Body of pancreas (tissue), 4 donors: Measurements from ENCODE around the gene OR5A2. TPM values are rescaled to one million over a fixed set of nuclear protein-coding genes. Genes with fewer than 3 reads are reported as not detected.

Source experiments
- ATAC-seq: fragments of 150-250 bp; one replicate; pipeline ENCODE4 v1.9.1; 2016
- DNase-seq, 4 donors: peaks; one replicate each; pipeline ENCODE4 v3.0.0-alpha.2; 2019
- H3K27ac ChIP-seq, 4 donors: fragments of 200-600 bp; sonication (generic); 1 replicate in 3 of 4; 2 replicates in 1 of 4; pipeline versions ENCODE4 v1.5.1 to v1.6.1; 2016 to 2019; ENCODE audit warnings: mild to moderate bottlenecking in 1 of 4, mixed read lengths in 1 of 4, moderate library complexity in 1 of 4
- H3K27me3 ChIP-seq, 2 donors: fragments of 200-600 bp; sonication (generic); one replicate each; pipeline ENCODE4 v1.6.0; 2016; ENCODE audit warnings: mild to moderate bottlenecking in 1 of 2
- H3K36me3 ChIP-seq, 2 donors: fragments of 200-600 bp; sonication (generic); replicated peaks in 1 of 2; 2 replicates each; pipeline ENCODE4 v1.5.1; 2016; ENCODE audit warnings: low read depth in 2 of 2; ENCODE audit not compliant: insufficient read depth in 1 of 2
- H3K4me1 ChIP-seq: fragments of 200-600 bp; sonication (generic); one replicate; pipeline ENCODE4 v1.6.0; 2016
- H3K4me3 ChIP-seq, 2 donors: fragments of 200-600 bp; sonication (generic); 1 replicate in 1 of 2; 2 replicates in 1 of 2; pipeline ENCODE4 v1.5.1; 2016 to 2019
- H3K9me3 ChIP-seq, 3 donors: fragments of 200-600 bp; sonication (generic); 1 replicate in 2 of 3; 2 replicates in 1 of 3; pipeline ENCODE4 v1.5.1; 2016
- POLR2A ChIP-seq, 3 donors: fragments of 450-650 bp; IDR thresholded peaks; one replicate each; pipeline ENCODE4 v1.6.1; 2016; ENCODE audit warnings: antibody characterized with exemption in 3 of 3, mild to moderate bottlenecking in 2 of 3
- WGBS, 2 donors: methylation state at CpG; one replicate each; pipeline ENCODE4 v1.1.5; 2017; 5-methylcytosine and 5-hydroxymethylcytosine counted together
- intact Hi-C: fragments of 100-400 bp; cut with DNase I; formaldehyde crosslinking; loops from one replicate; pipeline ENCODE4 v1.15.1; 2023
- total RNA-seq, 2 donors: library from RNA; depleted of rRNA; stranded (reverse); fragments of >200 nt; gene quantifications; one replicate each; pipeline ENCODE4 v1.1.0, GENCODE V29; 2016
- TF ChIP-seq, protein P1 (sequence below), 7 experiments: fragments of 450-650 bp in 4 of 7; fragments of 200-600 bp in 3 of 7; sonication (generic) in 3 of 7; IDR thresholded peaks; one replicate each; pipeline ENCODE4 v1.5.1; 2016 to 2019; ENCODE audit warnings: antibody characterized with exemption in 7 of 7

Gene OR5A2
- total RNA-seq: not detected

DNA sequence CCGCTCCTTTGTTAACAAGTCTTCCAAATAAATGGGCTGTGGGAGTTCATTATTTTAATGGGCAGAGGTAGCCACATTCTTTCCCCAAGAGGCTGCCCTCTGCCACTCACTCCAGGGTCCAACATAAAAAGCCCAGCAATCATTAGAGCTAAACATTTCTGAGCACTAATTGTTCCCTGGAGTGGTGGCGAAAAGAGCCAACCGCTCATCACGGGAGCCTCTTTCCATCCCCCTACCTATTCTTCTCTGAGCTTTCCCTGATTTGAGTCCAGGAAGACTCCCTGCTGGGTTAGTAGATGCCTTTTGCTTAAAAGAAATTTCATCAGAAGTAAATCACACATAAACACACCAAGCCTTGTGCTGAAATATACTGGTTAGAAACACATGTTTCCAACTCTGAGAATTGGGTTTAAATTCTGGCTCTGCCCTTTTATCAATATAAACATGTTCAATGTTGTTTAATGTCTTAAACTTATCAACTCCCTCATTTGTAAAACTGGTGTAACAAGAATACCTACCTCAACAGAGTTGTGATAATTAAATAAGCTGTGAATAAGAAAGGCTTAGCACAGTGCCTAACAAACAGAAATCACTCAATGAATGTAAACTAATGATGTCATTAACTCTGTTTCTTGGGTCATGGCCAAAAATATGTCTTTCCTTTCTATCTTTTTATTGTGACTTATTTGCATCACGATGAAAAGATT lies at the start of gene OR5A2:
TSS of gene OR5A2 (minus strand) at position 53 of the 707 bp plus-strand sequence. CDS start 3,460 bp downstream, outside the sequence.
- TF ChIP-seq, protein P1, sequence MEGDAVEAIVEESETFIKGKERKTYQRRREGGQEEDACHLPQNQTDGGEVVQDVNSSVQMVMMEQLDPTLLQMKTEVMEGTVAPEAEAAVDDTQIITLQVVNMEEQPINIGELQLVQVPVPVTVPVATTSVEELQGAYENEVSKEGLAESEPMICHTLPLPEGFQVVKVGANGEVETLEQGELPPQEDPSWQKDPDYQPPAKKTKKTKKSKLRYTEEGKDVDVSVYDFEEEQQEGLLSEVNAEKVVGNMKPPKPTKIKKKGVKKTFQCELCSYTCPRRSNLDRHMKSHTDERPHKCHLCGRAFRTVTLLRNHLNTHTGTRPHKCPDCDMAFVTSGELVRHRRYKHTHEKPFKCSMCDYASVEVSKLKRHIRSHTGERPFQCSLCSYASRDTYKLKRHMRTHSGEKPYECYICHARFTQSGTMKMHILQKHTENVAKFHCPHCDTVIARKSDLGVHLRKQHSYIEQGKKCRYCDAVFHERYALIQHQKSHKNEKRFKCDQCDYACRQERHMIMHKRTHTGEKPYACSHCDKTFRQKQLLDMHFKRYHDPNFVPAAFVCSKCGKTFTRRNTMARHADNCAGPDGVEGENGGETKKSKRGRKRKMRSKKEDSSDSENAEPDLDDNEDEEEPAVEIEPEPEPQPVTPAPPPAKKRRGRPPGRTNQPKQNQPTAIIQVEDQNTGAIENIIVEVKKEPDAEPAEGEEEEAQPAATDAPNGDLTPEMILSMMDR (IDR thresholded peaks at IDR 0.05): no peak
- no peak for TF ChIP-seq POLR2A (IDR thresholded peaks at IDR 0.05)
- Histone ChIP-seq H3K9me3 (no peaks in the 10 kb centered on the region), H3K4me1 (no peaks in the 10 kb centered on the region), H3K27me3 (no peaks in the 10 kb centered on the region), H3K36me3 (no peaks in the 10 kb centered on the region), H3K4me3 (no peak within 1 kb of the TSS), H3K27ac (no peak within 1 kb of the TSS)
- ATAC-seq (no peak), DNase-seq (no peak)
- intact Hi-C loops: no loop called here
- 76 to 81% methylated on average over 5 of the region's 5 CpGs for WGBS, 2 donors

DNA sequence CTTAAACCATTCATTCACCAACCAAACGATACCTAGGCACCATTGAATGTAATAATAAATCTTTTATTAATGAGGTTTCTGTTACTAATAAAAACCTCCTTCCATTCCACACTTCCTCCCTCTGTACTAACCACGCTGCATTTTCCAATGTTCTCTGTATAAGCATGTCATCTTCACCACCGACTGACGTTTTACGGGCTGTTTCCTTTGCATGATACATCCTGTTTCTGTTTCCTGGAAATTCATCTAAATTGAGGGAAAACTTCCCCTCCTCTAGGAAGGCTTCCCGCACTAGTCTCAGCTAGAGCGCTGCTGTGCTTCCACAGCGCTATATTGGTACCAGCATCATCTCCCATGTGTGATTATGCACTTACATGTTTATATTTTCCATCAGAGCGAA lies 49.0 kb upstream of the OR5A2 start:
- H3K4me3 ChIP-seq: no peak overlapping the region
- ATAC-seq: no peak
- no peak for DNase-seq
- intact Hi-C loops: no loop called here
- TF ChIP-seq, protein P1 (IDR thresholded peaks at IDR 0.05): no peak
- no peak for TF ChIP-seq POLR2A (IDR thresholded peaks at IDR 0.05)
- no peak overlapping the region for H3K27ac ChIP-seq
- whole genome bisulfite sequencing, 2 donors: 62 to 68% methylated on average over 9 of the region's 9 CpGs
- no peaks in the 10 kb centered on the region for H3K9me3 ChIP-seq
- no peaks in the 10 kb centered on the region for H3K27me3 ChIP-seq
- no peaks in the 10 kb centered on the region for H3K4me1 ChIP-seq
- H3K36me3 ChIP-seq: no peaks in the 10 kb centered on the region

- intact Hi-C loops: no loop called here
- DNase-seq (no peak), ATAC-seq (no peak)
- no peak within 1 kb of the TSS for H3K4me3 ChIP-seq
- TF ChIP-seq, protein P1 (IDR thresholded peaks at IDR 0.05): no peak
- TF ChIP-seq POLR2A (IDR thresholded peaks at IDR 0.05): no peak
- H3K36me3 ChIP-seq: no peaks in the 10 kb centered on the region
- no peaks in the 10 kb centered on the region for H3K4me1 ChIP-seq
- no peaks in the 10 kb centered on the region for H3K27me3 ChIP-seq
- H3K27ac ChIP-seq: no peak within 1 kb of the TSS
- no peaks in the 10 kb centered on the region for H3K9me3 ChIP-seq
Observed at GRCh38 chr11:59473015-59473414, 46.8 kb upstream of the OR5A2 start, which contains the start of gene OR4D10. TSS of gene OR4D10 (plus strand) at chr11:59473315. CDS start at chr11:59477430, 4,115 bp downstream.

DNA sequence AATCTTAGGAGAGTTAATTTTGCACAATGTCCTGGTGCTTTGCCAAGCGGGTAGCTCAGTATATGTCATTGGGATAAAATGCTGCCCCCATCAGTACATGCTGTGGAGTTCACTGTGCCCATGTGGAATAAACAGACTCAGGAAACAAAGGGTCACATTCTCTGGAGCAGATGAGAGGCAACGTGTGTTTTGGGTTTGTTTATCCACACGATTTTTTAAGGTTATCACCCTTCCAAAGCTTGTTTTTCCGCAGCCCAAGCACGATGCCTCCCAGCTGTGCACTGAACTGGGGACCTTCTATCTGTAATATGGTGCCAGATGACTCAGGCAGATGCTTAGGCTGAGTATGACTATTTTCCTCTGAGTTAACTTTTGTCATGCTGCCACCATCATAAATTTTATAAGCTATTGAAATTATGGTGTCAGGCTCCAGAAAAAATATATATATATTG lies 37.0 kb upstream of the OR5A2 start:
- no peaks in the 10 kb centered on the region for H3K9me3 ChIP-seq
- H3K4me1 ChIP-seq: no peaks in the 10 kb centered on the region
- intact Hi-C loops: no loop called here
- WGBS, 2 donors: 29 to 42% methylated on average over 5 of the region's 5 CpGs
- no peak for DNase-seq
- TF ChIP-seq, protein P1 (IDR thresholded peaks at IDR 0.05): no peak
- TF ChIP-seq POLR2A (IDR thresholded peaks at IDR 0.05): no peak
- no peak for ATAC-seq
- H3K27ac ChIP-seq: no peak overlapping the region
- H3K4me3 ChIP-seq: no peak overlapping the region
- H3K36me3 ChIP-seq: no peaks in the 10 kb centered on the region
- no peaks in the 10 kb centered on the region for H3K27me3 ChIP-seq

DNA sequence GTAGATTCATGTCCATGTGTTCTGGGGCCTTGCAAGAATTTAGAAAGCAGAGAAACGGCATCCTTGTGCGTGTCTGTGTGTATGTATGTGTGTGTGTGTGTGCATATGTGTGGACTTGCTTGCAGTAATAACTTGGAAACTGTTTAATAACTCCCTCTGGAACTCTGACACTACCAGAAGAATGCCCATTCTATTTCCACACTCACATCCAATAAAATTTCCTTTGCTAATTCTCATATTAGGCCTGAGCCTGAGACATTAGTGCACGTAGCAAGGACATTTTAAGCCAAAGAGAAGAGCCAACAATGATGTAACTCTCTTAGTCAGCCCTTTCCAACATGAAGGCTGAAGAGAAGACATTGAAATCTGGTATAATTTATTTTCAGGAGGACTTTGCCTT lies 33.7 kb upstream of the OR5A2 start:
- intact Hi-C loops: no loop called here
- TF ChIP-seq POLR2A (IDR thresholded peaks at IDR 0.05): no peak
- TF ChIP-seq, protein P1 (IDR thresholded peaks at IDR 0.05): no peak
- no peak for DNase-seq
- ATAC-seq: no peak
- Histone ChIP-seq H3K9me3 (no peaks in the 10 kb centered on the region), H3K36me3 (no peaks in the 10 kb centered on the region), H3K4me3 (no peak overlapping the region), H3K4me1 (no peaks in the 10 kb centered on the region), H3K27ac (no peak overlapping the region), H3K27me3 (no peaks in the 10 kb centered on the region)
- WGBS, 2 donors: 87 to 88% methylated on average over 3 of the region's 3 CpGs
